NCI-H1436 (cell line): Measurements from ENCODE around the gene SLC17A1.
"Not testable (repeated sequence)": the region's sequence is repeated elsewhere in the genome, so short reads cannot be mapped to it uniquely, and the experiment has no call there.

ENCODE experiments used
- DNase-seq: peaks from one replicate; lab custom pipeline; 2025; lab: John Stamatoyannopoulos, UW

Gene SLC17A1

GRCh38 chr6:25756382-25757363 lies 75.2 kb downstream of the SLC17A1 start:
- DNase-seq: no peak

GRCh38 chr6:25755483-25755882 lies 76.4 kb downstream of the SLC17A1 start:
- no peak for DNase-seq

GRCh38 chr6:25754535-25754934 lies 77.3 kb downstream of the SLC17A1 start, which contains the start of gene SLC17A4:
Gene SLC17A4 (plus strand): TSS chr6:25754742. CDS start chr6:25761963, 7,221 bp downstream.
- DNase-seq: no peak

GRCh38 chr6:25753079-25753478 lies 78.8 kb downstream of the SLC17A1 start:
- no peak for DNase-seq

- DNase-seq: no peak
Measured at GRCh38 chr6:25750906-25751305, 80.9 kb downstream of the SLC17A1 start.

- no peak for DNase-seq
Measured at GRCh38 chr6:25749837-25750236, 82.0 kb downstream of the SLC17A1 start.

GRCh38 chr6:25748601-25749517 lies 83.0 kb downstream of the SLC17A1 start:
- DNase-seq: not testable (repeated sequence)

GRCh38 chr6:25748049-25748448 lies 83.8 kb downstream of the SLC17A1 start:
- DNase-seq: no peak

GRCh38 chr6:25747477-25747876 lies 84.4 kb downstream of the SLC17A1 start:
- DNase-seq: no peak

- DNase-seq: no peak
Measured at GRCh38 chr6:25746968-25747367, 84.9 kb downstream of the SLC17A1 start.

- no peak for DNase-seq
Measured at GRCh38 chr6:25745836-25746235, 86.0 kb downstream of the SLC17A1 start.

- DNase-seq: no peak
Measured at GRCh38 chr6:25743868-25744267, 88.0 kb downstream of the SLC17A1 start.

- DNase-seq: no peak
Measured at GRCh38 chr6:25735261-25735660, 96.6 kb downstream of the SLC17A1 start.
